IPS DF 6.9 (cell line): ENCODE measurements around the gene PLEKHN1.

Experiments used
- DNase-seq: peaks from one replicate; pipeline ENCODE4 v3.0.0-alpha.2; 2013; ENCODE audit warnings: low read depth, low spot score
- H3K27ac ChIP-seq: one replicate; pipeline ENCODE4 v1.5.1; 2013; ENCODE audit warnings: low read length, control low read depth
- H3K27me3 ChIP-seq: 2 replicates; pipeline ENCODE4 v1.6.1; 2013; ENCODE audit warnings: mild to moderate bottlenecking, low read length; ENCODE audit not compliant: control insufficient read depth, insufficient read depth
- H3K36me3 ChIP-seq: 2 replicates; pipeline ENCODE4 v1.6.1; 2013; ENCODE audit warnings: low read length; ENCODE audit not compliant: control insufficient read depth, insufficient read depth
- H3K4me1 ChIP-seq: 2 replicates; pipeline ENCODE4 v1.6.1; 2013; ENCODE audit warnings: low read length; ENCODE audit not compliant: control insufficient read depth, insufficient read depth
- H3K4me3 ChIP-seq: 2 replicates; pipeline ENCODE4 v1.5.1; 2013; ENCODE audit warnings: mild to moderate bottlenecking, low read length
- H3K9me3 ChIP-seq: 2 replicates; pipeline ENCODE4 v1.6.1; 2013; ENCODE audit warnings: low read length, inconsistent platforms; ENCODE audit not compliant: control insufficient read depth, insufficient read depth
- WGBS: extraction: QIAGEN DNeasy Blood & Tissue Kit; methylation state at CpG from one replicate; pipeline ENCODE4 v1.1.7; 2013; ENCODE audit warnings: mixed read lengths, missing lambda C conversion rate; ENCODE audit not compliant: insufficient read length, insufficient coverage; 5-methylcytosine and 5-hydroxymethylcytosine counted together

PLEKHN1 gene

GRCh38 chr1:978069-978834, 12.0 kb downstream of the PLEKHN1 start:
- WGBS, result no CpG with 5 or more reads among the region's 44 CpGs
- DNase-seq, result no peak
- Histone ChIP-seq H3K27ac (no peak overlapping the region), H3K4me3 (no peak overlapping the region), H3K36me3 (no peaks in the 10 kb centered on the region), H3K9me3 (no peaks in the 10 kb centered on the region), H3K27me3 (no peaks in the 10 kb centered on the region), H3K4me1 (no peaks in the 10 kb centered on the region)

- Histone ChIP-seq H3K36me3 (no peaks in the 10 kb centered on the region), H3K27ac (no peak overlapping the region), H3K9me3 (no peaks in the 10 kb centered on the region), H3K27me3 (no peaks in the 10 kb centered on the region), H3K4me1 (no peaks in the 10 kb centered on the region), H3K4me3 (no peak overlapping the region)
- no CpG with 5 or more reads among the region's 60 CpGs for WGBS
- DNase-seq, result no peak
Measured at GRCh38 chr1:978835-979743, 12.8 kb downstream of the PLEKHN1 start.

- no CpG with 5 or more reads among the region's 9 CpGs for WGBS
- H3K27me3 ChIP-seq, result no peaks in the 10 kb centered on the region
- no peaks in the 10 kb centered on the region for H3K4me1 ChIP-seq
- no peaks in the 10 kb centered on the region for H3K9me3 ChIP-seq
- H3K36me3 ChIP-seq, result no peaks in the 10 kb centered on the region
- no peak for DNase-seq
- H3K4me3 ChIP-seq, result no peak overlapping the region
- no peak overlapping the region for H3K27ac ChIP-seq
Measured at GRCh38 chr1:979744-980072, 13.4 kb downstream of the PLEKHN1 start.

GRCh38 chr1:980137-980571, 13.9 kb downstream of the PLEKHN1 start:
- no peaks in the 10 kb centered on the region for H3K4me1 ChIP-seq
- H3K9me3 ChIP-seq, result no peaks in the 10 kb centered on the region
- no CpG with 5 or more reads among the region's 13 CpGs for WGBS
- no peak overlapping the region for H3K27ac ChIP-seq
- no peak overlapping the region for H3K4me3 ChIP-seq
- H3K27me3 ChIP-seq, result no peaks in the 10 kb centered on the region
- DNase-seq, result no peak
- H3K36me3 ChIP-seq, result no peaks in the 10 kb centered on the region

- Histone ChIP-seq H3K4me1 (no peaks in the 10 kb centered on the region), H3K27ac (no peak overlapping the region), H3K36me3 (no peaks in the 10 kb centered on the region), H3K27me3 (no peaks in the 10 kb centered on the region), H3K4me3 (no peak overlapping the region), H3K9me3 (no peaks in the 10 kb centered on the region)
- no CpG with 5 or more reads among the region's 35 CpGs for WGBS
- no peak for DNase-seq
Measured at GRCh38 chr1:980602-981395, 14.5 kb downstream of the PLEKHN1 start.

- Histone ChIP-seq H3K4me3 (no peak overlapping the region), H3K27ac (no peak overlapping the region), H3K36me3 (no peaks in the 10 kb centered on the region), H3K4me1 (no peaks in the 10 kb centered on the region), H3K27me3 (no peaks in the 10 kb centered on the region), H3K9me3 (no peaks in the 10 kb centered on the region)
- no peak for DNase-seq
- WGBS, result no CpG with 5 or more reads among the region's 21 CpGs
Measured at GRCh38 chr1:981491-981954, 15.2 kb downstream of the PLEKHN1 start.

GRCh38 chr1:981955-982558, 15.8 kb downstream of the PLEKHN1 start, which contains the start of gene PERM1:
Gene PERM1 (minus strand): TSS chr1:982093. CDS start chr1:981029, 1,064 bp downstream.
- no peak for DNase-seq
- no peaks in the 10 kb centered on the region for H3K27me3 ChIP-seq
- no peaks in the 10 kb centered on the region for H3K4me1 ChIP-seq
- WGBS, result no CpG with 5 or more reads among the region's 28 CpGs
- no peaks in the 10 kb centered on the region for H3K9me3 ChIP-seq
- H3K27ac ChIP-seq, result no peak within 1 kb of the TSS
- H3K4me3 ChIP-seq, result no peak within 1 kb of the TSS
- H3K36me3 ChIP-seq, result no peaks in the 10 kb centered on the region

GRCh38 chr1:982765-983436, 16.6 kb downstream of the PLEKHN1 start:
- no peak for DNase-seq
- no CpG with 5 or more reads among the region's 43 CpGs for WGBS
- no peaks in the 10 kb centered on the region for H3K4me1 ChIP-seq
- H3K36me3 ChIP-seq, result no peaks in the 10 kb centered on the region
- no peak overlapping the region for H3K27ac ChIP-seq
- no peaks in the 10 kb centered on the region for H3K27me3 ChIP-seq
- no peak overlapping the region for H3K4me3 ChIP-seq
- H3K9me3 ChIP-seq, result no peaks in the 10 kb centered on the region

GRCh38 chr1:983798-984475, 17.7 kb downstream of the PLEKHN1 start:
- Histone ChIP-seq H3K4me3 (no peak overlapping the region), H3K4me1 (no peaks in the 10 kb centered on the region), H3K27ac (no peak overlapping the region), H3K36me3 (no peaks in the 10 kb centered on the region), H3K27me3 (no peaks in the 10 kb centered on the region; the same call in 1 of the 2 replicates), H3K9me3 (no peaks in the 10 kb centered on the region)
- DNase-seq, result no peak
- WGBS, result no CpG with 5 or more reads among the region's 29 CpGs
